Testis (tissue), 2 donors: ENCODE data around the gene WRNIP1.

Experiments
- POLR2A ChIP-seq: fragments of 450-650 bp; IDR thresholded peaks from one replicate; pipeline ENCODE4 v1.6.1; 2017; ENCODE audit warnings: antibody characterized with exemption, mild to moderate bottlenecking, moderate library complexity
- TF ChIP-seq, protein P1 (sequence below), 3 experiments: fragments of 450-650 bp in 2 of 3; fragments of 200-600 bp in 1 of 3; sonication (generic) in 1 of 3; IDR thresholded peaks; one replicate each; pipeline ENCODE4 v1.5.1; 2016 to 2019; ENCODE audit warnings: antibody characterized with exemption in 3 of 3, mild to moderate bottlenecking in 2 of 3, moderate library complexity in 1 of 3

GRCh38 chr6:2725364-2725988, 39.7 kb upstream of the WRNIP1 start:
- TF ChIP-seq, protein P1, sequence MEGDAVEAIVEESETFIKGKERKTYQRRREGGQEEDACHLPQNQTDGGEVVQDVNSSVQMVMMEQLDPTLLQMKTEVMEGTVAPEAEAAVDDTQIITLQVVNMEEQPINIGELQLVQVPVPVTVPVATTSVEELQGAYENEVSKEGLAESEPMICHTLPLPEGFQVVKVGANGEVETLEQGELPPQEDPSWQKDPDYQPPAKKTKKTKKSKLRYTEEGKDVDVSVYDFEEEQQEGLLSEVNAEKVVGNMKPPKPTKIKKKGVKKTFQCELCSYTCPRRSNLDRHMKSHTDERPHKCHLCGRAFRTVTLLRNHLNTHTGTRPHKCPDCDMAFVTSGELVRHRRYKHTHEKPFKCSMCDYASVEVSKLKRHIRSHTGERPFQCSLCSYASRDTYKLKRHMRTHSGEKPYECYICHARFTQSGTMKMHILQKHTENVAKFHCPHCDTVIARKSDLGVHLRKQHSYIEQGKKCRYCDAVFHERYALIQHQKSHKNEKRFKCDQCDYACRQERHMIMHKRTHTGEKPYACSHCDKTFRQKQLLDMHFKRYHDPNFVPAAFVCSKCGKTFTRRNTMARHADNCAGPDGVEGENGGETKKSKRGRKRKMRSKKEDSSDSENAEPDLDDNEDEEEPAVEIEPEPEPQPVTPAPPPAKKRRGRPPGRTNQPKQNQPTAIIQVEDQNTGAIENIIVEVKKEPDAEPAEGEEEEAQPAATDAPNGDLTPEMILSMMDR (IDR thresholded peaks at IDR 0.05): no peak
- TF ChIP-seq POLR2A: no peak
